ENCODE measurements around the gene FOXC2.
A peak's percentile ranks its signal among the peaks of the same experiment; 100 is the strongest.

Gene FOXC2

DNA sequence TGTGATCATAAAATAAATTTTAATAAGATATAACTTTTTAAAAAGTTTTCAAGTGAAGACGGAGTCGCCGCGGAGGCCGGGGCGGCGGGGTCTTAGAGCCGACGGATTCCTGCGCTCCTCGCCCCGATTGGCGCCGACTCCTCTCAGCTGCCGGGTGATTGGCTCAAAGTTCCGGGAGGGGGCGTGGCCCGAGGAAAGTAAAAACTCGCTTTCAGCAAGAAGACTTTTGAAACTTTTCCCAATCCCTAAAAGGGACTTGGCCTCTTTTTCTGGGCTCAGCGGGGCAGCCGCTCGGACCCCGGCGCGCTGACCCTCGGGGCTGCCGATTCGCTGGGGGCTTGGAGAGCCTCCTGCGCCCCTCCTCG lies at the start of gene FOXC2:
Gene FOXC2 (plus strand): TSS at position 229 of the 365 bp plus-strand sequence. CDS start 507 bp downstream, outside the sequence.
- peak; percentile 94 for DNase-seq

DNA sequence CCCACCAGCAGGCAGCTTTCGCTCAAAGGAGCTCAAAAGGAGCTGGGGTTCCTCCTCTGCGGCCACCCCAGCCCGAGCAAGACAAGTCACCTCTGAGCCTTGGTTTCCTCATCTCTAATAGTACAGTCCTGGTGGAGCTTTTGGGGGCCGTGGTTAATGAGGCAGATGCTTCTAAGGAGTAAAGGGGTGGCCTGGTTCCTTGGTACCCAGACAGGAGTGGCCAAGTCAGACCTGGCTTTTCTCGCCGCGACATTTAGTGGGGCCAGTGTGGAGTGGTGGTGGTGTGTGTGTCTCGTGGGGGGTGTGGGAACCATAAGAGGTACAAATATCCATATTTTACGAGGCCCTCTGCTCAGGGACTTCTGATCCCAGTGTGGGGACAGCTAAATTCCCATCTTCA lies 49.6 kb upstream of the FOXC2 start:
- DNase-seq, result no peak

DNA sequence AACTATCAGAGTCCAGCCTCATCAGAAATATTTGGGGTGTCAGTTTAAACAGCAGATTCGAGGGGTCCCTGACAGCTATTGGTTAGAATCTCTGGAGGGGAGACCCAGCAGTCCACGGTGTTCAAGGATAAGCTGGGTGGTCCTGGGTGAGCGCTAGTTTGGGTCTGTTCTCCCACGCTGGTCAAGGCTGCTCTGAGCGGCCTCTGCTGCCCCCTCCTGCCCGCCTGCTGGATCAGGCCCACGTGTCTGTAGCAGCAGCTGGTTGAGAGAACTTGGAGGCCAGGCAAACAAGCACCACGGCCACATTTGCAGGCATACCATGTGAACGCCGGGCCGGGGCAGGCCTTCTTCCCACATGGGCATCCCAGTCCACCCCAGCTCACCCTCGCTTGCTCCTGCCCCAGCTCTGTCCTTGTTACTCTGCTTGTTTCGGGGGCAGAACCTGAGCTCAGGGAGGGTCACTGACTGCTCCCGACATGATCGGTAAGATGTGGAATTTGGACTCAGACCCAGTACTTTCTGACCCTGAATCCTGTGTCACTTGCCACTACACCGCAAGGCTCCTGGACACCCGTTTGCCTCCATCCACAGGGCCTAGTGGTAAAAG lies 48.9 kb upstream of the FOXC2 start:
- DNase-seq, result peak; percentile 7

DNA sequence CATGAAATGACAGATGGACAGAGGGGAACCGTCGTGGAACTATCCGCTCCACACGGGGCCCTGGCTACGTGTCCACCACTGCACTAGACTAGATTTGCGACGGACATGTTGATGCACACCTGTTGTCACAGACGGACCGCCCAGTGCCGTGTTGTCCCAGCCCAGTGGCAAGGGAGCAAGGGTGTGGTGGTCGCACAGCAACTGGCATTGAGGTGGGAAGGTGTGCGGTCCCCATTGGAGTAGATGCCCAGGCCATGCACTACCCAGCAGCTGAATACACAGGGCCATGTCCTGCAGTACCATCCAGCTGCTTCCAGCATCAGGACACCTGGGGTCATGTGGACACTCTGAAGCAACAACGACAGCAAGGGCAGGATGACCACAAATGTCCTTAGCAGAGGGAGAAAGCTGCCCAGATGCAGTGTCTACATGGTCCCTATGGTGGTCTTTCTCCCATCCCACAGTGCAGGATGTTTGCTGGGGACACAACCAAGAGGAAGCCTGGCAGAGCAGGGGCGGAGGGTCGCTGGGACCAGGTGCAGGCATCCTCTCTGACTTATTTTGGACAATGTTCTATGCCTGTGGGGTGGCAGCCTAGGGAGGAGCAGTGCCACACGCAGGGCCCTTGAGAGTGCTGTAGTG lies 47.5 kb upstream of the FOXC2 start:
- DNase-seq, result no peak

DNA sequence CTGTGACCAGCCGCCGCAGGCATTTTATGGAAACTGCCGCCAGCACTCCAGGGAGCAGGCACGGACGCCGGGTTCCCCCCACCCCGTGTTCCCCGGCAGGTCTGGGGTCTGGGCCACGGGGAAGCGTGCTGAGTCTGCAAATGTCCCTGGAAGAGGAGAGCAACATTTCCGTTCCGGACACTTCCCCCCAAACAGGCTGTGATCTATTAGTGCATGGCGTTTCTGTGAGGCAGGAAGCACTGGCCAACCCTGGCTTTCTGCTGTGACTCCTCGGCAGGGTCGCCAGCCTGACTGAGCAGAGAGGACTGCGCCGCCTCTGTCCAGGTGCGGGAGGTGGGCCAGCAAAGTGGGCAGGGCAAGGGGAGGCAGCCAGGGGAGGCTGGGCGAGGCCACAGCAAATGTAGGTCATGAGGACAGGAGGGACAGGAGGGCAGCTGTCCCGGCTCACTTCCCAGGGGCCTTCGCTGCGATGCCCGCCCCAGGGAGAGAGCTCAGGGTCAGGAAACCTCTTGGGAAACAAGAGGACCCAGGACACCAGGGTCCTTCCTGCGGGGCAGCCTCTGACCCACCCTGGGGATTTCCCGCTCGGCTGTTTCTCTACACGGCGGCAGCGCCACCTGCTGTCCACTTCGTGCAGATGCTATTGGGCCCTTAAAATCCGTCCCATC lies 46.8 kb upstream of the FOXC2 start:
- DNase-seq, result peak; percentile 53

DNA sequence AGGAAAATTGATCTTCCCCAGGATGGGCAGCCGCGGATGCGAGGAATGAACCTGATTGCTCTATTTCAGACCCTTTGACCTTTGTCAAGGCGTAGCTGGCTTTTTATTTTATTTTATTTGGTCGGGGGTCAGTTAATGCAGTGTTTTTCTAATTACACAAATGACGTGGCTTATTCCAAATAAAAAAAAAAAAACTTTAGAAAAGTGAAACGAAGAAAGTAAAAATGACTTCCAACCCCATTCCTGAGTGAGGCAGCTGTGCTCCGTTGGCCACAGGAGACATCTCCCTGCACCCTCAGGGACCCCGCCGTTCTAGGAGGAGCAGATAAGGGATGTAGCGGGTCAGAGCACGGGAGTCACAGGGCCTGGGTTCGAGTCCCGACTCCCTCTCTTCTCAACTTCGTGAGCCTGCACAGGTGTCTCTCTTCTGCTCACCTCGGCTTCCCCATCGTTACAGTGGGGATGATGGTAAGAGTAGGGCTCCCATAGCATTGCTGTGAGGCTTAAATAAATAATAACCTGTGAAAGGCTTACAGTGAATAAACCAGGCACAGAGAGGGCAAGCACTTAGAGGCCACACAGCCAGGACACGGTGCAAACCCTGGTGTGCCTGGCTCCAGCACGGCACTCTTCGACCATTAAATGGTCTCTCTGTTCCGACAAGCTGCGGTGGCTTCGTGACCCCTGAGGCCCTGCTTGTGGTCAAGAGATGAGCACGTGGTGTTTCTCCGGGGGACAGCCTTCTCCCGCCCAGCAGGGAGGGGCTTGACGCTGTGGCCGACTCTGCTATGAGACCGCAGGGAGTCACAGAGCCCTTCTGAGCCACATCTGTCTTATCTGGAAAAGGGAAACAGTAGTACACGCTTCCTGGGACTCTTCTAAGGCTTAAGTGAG lies 46.1 kb upstream of the FOXC2 start:
- DNase-seq, result no peak

DNA sequence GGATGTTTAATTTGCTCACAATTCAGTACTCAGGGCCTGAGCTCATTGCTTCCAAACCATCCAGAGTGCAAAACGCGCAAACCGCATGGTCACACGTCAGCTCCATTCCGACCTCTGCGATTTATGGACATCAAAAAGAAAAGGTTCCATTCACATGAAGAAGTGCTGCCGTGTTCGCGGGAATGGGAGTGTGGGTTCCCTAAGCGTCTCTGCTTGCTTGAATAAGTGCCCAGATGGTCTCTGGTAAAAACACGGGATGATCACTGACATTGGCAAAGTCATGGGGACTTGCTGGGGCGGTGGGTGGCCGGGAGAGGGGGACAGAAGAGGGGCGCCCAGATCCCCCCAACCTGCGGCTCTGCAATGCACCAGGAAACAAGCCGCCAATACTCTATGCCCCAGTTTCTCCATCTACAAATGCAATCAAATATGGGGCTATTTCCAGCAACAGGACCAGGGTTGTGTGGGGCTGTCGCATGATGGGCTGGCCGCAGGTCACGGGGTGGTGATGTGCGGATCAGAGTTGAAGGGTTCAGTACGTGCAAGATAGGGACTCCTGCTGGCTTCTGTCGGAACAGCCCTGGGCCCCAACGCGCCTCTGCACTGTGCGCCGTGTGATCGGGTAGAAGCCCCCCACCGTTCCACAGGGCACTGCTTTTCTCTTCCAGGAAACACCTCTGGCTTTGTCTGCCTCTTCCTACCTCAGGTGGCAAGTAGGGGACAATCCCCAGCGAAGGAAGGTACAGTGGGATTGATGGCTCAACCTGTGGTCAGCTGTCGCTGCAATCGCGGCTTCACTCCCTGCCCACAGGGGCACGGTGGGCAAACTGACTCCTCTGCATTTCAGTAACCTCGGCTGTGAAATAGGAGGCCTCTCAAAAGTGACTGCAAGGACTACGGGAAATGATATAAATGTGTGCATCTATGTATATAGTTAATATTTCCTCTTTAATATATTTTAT lies 45.1 kb upstream of the FOXC2 start:
- no peak for DNase-seq

DNA sequence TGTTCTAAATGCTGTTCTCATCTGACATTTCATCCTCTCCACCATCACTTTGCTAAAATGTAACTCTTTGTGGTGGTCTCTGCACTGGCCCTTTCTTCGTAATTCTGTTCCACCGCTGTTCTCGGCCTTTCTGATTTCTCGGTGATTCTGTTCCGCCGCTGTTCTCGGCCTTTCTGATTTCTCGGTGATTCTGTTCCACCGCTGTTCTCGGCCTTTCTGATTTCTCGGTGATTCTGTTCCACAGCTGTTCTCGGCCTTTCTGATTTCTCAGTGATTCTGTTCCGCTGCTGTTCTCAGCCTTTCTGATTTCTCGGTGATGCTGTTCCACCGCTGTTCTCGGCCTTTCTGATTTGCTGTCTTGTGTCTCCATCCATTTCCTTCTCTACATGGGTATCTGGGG lies 44.0 kb upstream of the FOXC2 start:
- no peak for DNase-seq

DNA sequence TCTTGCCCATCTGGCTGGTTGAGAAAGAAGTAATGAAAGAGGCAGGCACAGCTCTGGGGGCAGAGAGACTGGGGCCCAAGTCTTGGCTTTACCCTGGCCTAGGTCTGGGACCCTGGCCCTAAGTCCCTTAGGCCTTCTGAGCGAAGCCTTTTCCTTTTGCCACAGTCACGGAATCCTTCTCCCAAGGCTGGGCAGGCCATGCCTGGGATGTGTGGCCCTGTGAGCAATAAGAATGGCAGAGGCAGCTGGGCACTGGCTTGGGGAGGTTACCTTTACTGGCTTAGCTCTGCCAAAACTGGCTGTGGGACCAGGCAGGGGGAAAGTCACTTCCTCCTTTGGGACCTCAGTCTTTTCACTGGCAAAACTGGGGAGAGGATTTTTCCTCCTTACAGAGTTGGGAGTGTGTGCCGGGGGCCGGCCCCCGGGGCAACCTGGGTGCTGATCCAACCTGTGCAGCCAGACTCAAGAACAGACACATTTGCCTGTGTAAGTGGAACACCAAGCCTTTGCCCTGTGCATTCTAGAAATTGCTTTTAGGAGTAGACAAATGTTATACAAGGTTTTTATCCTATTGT lies 43.4 kb upstream of the FOXC2 start:
- no peak for DNase-seq

DNA sequence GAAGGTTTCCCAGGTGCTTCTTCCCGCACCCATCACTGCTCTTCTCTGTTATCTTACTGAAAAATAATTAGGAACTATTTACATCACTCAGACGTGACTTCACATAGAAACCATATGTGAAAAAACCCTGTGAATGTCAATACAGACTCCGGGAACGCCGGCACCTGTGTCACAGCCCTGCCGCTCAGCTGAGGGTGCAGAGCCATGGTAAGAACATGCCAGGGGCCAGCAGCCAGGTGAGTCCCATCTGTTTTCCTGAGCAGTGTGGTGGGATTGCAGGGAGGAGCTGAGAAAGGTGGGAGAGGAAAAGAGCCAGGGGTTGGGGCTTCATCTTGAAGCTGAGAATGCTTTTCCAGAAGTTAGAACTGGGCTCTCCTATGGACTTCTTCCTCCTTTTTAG lies 42.6 kb upstream of the FOXC2 start:
- DNase-seq, result no peak

DNA sequence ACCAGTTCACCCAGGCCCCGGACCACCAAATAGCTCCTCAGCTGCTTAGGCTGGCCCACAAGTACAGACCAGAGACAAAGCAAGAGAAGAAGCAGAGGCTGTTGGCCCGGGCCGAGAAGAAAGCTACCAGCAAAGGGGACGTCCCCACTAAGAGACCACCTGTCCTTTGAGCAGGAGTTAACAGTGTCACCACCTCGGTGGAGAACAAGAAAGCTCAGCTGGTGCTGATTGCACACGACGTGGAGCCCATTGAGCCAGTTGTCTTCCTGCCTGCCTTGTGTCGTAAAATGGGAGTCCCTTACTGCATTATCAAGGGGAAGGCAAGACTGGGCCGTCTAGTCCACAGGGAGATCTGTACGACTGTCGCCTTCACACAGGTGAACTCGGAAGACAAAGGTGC lies 40.9 kb upstream of the FOXC2 start:
- no peak for DNase-seq

DNA sequence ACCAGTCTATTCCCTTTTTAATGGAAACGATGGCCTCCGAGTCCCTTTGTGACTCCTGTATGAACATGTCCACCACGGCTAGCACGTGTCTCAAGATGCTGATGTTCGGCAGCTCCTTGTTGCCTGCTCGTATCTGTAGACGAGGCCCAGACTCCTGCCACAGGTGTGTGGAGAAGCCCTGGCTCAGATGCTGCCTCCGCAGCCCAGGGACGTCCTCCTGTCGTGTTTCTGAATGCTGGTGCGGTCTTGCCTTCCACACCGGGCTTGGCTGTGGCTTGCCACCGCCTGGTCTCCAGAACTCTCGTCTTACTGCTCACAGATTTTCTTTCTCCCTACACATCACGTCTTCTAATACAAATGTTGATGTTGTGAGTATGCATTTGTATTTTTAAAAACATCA lies 39.3 kb upstream of the FOXC2 start:
- DNase-seq, result no peak

DNA sequence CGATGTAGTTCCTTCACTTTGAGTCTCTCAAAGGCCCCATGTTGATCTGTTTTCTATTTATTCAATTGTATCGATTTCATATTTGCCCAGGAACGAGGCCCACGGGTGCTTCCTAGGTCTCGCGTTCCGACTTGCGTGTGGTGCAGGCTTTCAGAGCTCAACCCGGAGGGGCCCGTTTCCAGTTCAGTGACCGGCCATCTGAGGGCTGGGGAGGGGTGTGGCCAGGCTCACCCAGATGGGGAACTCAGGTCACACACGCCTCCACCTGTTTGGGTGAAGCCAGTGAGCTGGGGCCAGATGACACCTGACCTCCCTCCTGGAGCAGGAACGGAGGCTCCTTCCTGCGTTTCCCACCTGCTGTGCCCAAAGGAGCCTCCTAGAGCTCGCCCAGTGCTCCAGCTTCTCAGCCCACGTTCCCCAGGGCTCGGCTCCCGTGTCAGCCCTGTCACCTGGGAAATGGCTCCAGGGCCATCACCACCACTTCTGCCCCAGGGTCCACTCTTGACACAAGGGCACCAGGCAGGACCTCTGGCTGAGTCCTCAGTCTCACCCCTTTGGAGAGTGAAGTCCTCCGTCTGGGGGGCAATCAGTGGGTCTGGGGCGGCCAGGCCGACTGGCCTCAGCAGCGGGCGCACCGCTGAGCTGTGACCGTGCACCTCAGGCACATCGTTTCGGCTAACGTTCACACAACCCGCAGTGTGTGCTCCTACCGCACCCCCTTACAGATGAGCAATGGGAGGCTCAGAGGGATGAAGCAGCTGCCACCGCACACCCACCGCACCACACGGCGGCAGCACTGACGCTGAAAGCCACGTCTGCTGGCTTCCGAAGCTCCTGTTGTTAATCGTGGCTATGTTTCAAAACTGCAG lies 38.3 kb upstream of the FOXC2 start:
- no peak for DNase-seq

DNA sequence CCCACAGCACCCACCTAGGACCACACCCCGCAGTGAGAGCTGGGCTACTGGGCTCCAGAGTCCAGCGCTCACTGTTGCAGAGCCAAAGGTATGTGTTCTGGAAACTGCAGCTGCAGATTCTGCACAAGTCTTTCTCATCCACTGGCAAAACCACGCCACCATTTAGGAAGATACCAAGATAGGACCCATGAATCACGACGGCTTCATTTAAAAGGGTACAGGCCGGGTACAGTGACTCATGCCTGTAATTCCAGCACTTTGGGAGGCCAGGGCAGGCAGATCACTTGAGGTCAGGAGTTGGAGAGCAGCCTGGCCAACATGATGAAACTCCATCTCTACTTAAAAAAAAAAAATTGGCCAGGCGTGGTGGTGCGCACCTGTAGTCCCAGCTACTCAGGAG lies 37.5 kb upstream of the FOXC2 start:
- DNase-seq, result no peak

DNA sequence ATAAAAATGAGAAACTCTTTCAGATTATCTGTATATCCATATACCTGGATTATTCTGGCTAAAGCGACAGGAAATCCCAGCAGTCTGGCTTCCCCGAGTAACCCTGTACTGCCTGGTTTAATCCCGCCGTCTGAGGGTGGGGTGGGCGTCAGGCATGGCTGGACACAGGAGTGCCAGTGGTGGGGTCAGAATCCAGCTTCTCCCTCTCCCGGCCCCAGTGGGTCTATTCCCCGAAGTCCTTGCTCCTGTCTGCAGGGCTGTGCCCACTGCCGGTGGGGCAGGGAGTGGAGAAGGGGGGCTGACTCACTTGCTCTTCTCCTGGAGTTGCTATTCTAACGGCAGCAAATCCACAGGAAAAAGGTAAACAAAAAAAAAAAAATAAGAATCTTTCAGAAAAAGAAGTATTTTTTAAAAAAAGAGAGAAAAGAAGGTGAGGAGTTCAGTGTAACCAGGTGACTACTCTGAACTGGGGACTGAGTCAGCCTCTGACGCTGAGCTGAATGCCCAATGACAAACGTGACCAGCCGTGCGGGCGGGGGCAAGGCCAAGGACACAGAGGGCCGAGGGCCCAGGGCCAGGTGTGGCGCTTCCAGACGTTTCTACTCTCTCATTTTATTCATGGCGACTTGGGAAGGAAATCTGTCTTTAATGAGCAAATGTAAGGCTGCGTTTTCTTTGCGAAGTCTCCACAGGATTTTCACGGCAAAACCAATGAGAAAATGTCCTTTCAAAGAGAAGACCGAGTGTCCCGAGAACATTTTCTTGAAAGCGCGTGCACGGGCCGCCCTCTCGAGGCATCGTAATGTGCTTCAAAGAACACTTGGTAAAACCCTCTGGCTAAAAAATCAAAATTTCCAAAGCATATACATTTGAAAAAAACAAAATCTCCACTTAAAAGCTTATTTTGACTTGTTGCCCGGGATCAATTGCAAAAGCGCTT lies 36.1 kb upstream of the FOXC2 start:
- DNase-seq, result no peak

DNA sequence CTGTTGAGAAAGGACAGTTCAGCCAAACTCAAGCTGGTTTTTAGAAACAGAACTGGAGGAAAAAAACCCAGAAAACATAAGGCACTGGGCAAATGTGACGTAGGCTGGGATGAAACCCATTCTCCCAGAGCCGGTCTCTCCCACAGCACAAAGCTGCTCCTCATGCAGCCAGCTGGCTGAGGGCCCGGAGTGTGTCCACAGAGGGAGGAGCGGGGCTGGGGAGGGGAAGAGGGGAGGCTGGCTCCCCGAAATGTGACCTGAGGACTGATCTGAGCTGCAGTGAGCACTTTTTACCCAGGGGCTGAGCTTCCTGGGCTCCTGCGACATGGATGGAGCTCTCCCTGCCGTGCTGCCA lies 35.5 kb upstream of the FOXC2 start:
- DNase-seq, result no peak

DNA sequence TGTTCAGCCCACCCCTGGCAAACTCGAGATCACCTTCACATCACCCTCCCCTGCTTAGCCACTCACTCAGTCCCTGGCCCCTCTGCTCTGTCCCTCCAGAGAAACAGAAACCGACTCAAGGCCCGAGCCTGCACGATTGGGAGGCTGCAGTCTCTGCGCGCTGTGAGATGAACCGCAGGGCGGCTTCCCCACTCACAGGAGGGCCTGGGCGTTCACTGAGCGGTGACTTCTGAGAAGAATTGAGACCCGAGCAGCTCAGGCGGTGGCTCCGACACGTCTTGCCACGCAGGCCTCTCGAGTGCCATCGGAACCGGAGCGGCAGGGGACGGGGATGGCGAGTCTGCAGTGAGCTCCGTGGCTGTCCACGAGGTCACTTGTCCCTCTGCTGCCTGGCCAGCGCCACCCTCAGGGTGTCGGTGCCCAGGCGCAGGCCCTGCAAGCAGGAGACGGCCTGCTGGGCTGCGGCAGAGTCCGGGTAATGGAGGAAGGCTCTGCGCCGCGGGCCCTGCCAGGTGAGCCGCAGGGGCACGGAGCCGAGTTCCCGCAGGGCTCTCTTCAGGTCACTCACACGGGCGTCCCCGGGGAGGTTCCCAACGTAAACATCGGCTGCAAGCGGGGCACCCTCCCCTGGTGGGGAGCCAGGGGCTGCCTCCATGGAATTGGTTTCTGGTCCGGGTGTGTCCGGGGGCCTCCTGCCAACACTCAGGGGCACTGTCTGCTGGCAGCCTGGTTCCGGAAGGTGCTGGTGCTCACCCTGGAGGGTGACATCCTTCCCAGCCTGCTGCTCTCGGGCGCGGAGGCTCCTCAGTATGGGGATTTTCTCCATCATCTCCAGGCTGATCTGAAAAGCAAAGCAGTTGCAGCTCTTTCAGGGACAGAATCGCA lies 34.7 kb upstream of the FOXC2 start:
- DNase-seq, result no peak

DNA sequence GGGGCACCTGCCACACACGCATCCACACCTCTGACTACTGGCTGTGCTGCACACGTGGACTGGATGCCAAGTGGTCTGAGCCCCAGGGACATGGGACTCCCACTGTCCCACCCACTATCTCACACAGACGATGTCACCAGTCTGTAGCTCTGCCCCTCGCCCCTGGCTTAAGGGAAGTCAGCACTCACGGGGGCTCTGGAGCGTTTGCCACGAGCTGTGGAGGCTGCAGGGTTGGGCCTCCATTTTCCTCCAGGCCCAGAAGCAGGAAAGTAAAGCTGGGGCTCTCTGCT lies 34.2 kb upstream of the FOXC2 start:
- DNase-seq, result no peak

DNA sequence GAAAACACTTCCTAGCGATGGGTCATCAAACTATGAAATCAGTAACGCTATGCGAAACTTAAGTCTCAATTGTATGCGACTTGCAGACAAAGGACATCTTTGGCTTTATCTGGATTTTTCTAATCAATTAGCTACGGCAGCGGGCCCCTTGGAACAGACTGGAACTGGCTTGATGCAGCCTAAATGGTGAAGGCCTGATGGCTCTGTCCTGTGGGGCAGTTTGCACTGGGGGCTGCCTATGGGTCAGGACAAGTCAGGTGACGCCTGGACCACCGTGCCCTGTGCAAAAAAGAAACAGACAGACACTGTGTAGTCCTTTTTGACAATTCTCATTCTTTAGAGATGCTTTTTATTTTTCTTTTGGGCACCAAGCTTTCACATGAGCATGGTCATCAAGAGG lies 33.6 kb upstream of the FOXC2 start:
- no peak for DNase-seq

Data from kidney glomerular epithelial cell (primary cell).